Measurements from ENCODE around the gene EOGT.

The EOGT gene

GRCh38 chr3:69008980-69009379 is 4.5 kb downstream of the EOGT start:
- no peak for DNase-seq

GRCh38 chr3:69005791-69006482 is 7.5 kb downstream of the EOGT start:
- DNase-seq = no peak

GRCh38 chr3:69005071-69005790 is 8.3 kb downstream of the EOGT start:
- no peak for DNase-seq

- DNase-seq = no peak
Observed at GRCh38 chr3:69004138-69004537, 9.3 kb downstream of the EOGT start.

- DNase-seq = no peak
Observed at GRCh38 chr3:68999605-69000004, 13.9 kb downstream of the EOGT start.

- DNase-seq = no peak
Observed at GRCh38 chr3:68999158-68999557, 14.3 kb downstream of the EOGT start.

GRCh38 chr3:68997887-68998286 is 15.6 kb downstream of the EOGT start:
- DNase-seq = no peak

GRCh38 chr3:68996356-68996995 is 17.0 kb downstream of the EOGT start:
- DNase-seq = no peak

GRCh38 chr3:68988740-68989139 is 24.7 kb downstream of the EOGT start:
- peak; percentile 61 for DNase-seq

GRCh38 chr3:68987322-68987721 is 26.2 kb downstream of the EOGT start:
- no peak for DNase-seq

GRCh38 chr3:68986496-68987208 is 26.8 kb downstream of the EOGT start:
- DNase-seq = no peak

- peak; percentile 16 for DNase-seq
Observed at GRCh38 chr3:68985146-68985790, 28.2 kb downstream of the EOGT start.

- no peak for DNase-seq
Observed at GRCh38 chr3:68984011-68984530, 29.4 kb downstream of the EOGT start.

- DNase-seq = no peak
Observed at GRCh38 chr3:68977486-68978167, 35.9 kb downstream of the EOGT start.

- DNase-seq = no peak
Observed at GRCh38 chr3:68974711-68975110, 38.8 kb downstream of the EOGT start.

GRCh38 chr3:68973639-68974038 is 39.8 kb downstream of the EOGT start:
- DNase-seq = no peak

- peak; percentile 59 for DNase-seq
Observed at GRCh38 chr3:68972358-68972979, 41.0 kb downstream of the EOGT start.

- no peak for DNase-seq
Observed at GRCh38 chr3:68964694-68965093, 48.8 kb downstream of the EOGT start.

GRCh38 chr3:68963891-68964290 is 49.6 kb downstream of the EOGT start:
- DNase-seq = no peak

- no peak for DNase-seq
Observed at GRCh38 chr3:68963376-68963775, 50.1 kb downstream of the EOGT start.

GRCh38 chr3:68958932-68959331 is 54.6 kb downstream of the EOGT start:
- no peak for DNase-seq

- no peak for DNase-seq
Observed at GRCh38 chr3:68957895-68958294, 55.6 kb downstream of the EOGT start.
